K562 (cell line): ENCODE results near the gene RIN3. TPM values are rescaled to one million over a fixed set of nuclear protein-coding genes. Genes with fewer than 3 reads are reported as not detected.

Experiments
- ZNF398 ChIP-seq: fragments of 250-450 bp; sonication (Bioruptor Pico); IDR thresholded peaks from 2 replicates; pipeline ENCODE4 v1.8.0; 2021; ENCODE audit warnings: moderate library complexity, mild to moderate bottlenecking, inconsistent platforms
- polyA plus RNA-seq, 8 experiments: library from polyadenylated mRNA; depleted of rRNA in 4 of 8; stranded (reverse) in 5 of 8; unstranded in 3 of 8; fragments of >200 nt; fragmentation: Nextera tagmentation in 2 of 8; fragmentation: Illumina TruSeq in 1 of 8; extraction: Ambion mirVana in 2 of 8; extraction: Trizol in 1 of 8; gene quantifications; 2 replicates each; pipeline versions ENCODE4 v1.2.1 to v1.2.3, GENCODE V29; 2011 to 2014; ENCODE audit warnings: inconsistent platforms in 1 of 8, missing spikeins in 1 of 8
- total RNA-seq, 7 experiments: library from RNA; depleted of rRNA in 6 of 7; stranded (reverse); fragments of >200 nt in 6 of 7; fragmentation: Illumina TruSeq in 2 of 7; extraction: Trizol in 2 of 7; gene quantifications; 2 replicates each; pipeline versions ENCODE4 v1.2.1 to v1.2.3, GENCODE V29; 2011 to 2021; ENCODE audit warnings: low replicate concordance in 1 of 7

The RIN3 gene
- total and polyA plus RNA-seq, 9 of the 15 experiments (the other 6 are each of a cell fraction or from before 2014, with no cell fraction given): 0.01 to 0.49 (median 0.08) TPM; not detected in 5

DNA sequence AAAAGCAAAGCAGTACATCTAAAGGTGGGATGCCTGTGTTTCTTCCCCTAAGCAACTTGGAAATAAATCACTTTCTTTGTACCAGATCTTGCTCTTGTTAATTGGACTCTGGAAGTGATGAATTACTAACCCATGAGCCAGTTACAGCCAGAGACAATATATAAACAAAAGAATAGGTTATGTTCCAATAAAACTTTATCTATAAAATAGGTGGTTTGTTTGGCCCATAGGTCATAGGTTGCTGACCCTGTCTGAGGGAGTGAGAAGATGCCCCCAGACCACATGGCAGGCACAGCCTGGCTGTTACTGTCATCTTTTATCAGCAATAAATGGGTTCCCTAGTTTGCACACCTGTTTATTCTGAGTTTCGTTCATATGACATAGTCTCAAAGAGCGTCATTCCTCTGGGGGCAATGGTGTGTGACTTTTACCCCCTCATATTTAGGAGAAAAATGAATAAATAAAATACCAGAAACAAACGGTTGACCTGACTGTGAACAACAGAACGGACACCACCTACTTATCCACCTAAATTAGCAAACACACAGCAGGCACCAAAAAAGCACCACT is 224.1 kb downstream of the RIN3 start (continued):
- TF ChIP-seq ZNF398 (CRISPR knock-in tag): no peak

Other genes starting within 250 kb of the RIN3 start
- gene SLC24A4, start 190.6 kb upstream of the RIN3 start, total RNA-seq (2014; rRNA removed): not detected in 2 replicates
- not detected in 2 replicates for gene SLC24A4, start 190.6 kb upstream of the RIN3 start, total RNA-seq (2014; rRNA removed; fragmentation: Illumina TruSeq; extraction: Trizol)
- gene SLC24A4, start 190.6 kb upstream of the RIN3 start, total RNA-seq (2015; rRNA removed; fragmentation: Illumina TruSeq; extraction: Trizol): not detected in 2 replicates
- gene SLC24A4, start 190.6 kb upstream of the RIN3 start, total RNA-seq (2021): not detected in 2 replicates
- not detected in 2 replicates for gene SLC24A4, start 190.6 kb upstream of the RIN3 start, polyA plus RNA-seq (2011; rRNA removed)
- gene SLC24A4, start 190.6 kb upstream of the RIN3 start, polyA plus RNA-seq (2014; fragmentation: Illumina TruSeq; extraction: Trizol): not detected in 2 replicates
- gene SLC24A4, start 190.6 kb upstream of the RIN3 start, polyA plus RNA-seq (2014; fragmentation: Nextera tagmentation; extraction: Ambion mirVana): not detected
- gene SLC24A4, start 190.6 kb upstream of the RIN3 start, polyA plus RNA-seq (2014; rRNA removed): not detected in 2 replicates
- 0.69 TPM in 1 of 2 replicates, not detected in the other for gene LGMN, start 234.8 kb downstream of the RIN3 start, total RNA-seq (2014; rRNA removed)
- gene LGMN, start 234.8 kb downstream of the RIN3 start, total RNA-seq (2014; rRNA removed; fragmentation: Illumina TruSeq; extraction: Trizol): 0.29 and 0.44 TPM in 2 replicates
- gene LGMN, start 234.8 kb downstream of the RIN3 start, total RNA-seq (2015; rRNA removed; fragmentation: Illumina TruSeq; extraction: Trizol): 0.43 and 0.53 TPM in 2 replicates
- 0.89 and 1.3 TPM in 2 replicates for gene LGMN, start 234.8 kb downstream of the RIN3 start, total RNA-seq (2021)
- gene LGMN, start 234.8 kb downstream of the RIN3 start, polyA plus RNA-seq (2011; rRNA removed): 1.4 and 14.3 TPM in 2 replicates
- gene LGMN, start 234.8 kb downstream of the RIN3 start, polyA plus RNA-seq (2014; fragmentation: Illumina TruSeq; extraction: Trizol): 0.27 and 0.36 TPM in 2 replicates
- under 1 TPM in 1 of 2 experiments, not detected in 1; 0.15 TPM for gene LGMN, start 234.8 kb downstream of the RIN3 start, polyA plus RNA-seq (2014; fragmentation: Nextera tagmentation; extraction: Ambion mirVana)
- gene LGMN, start 234.8 kb downstream of the RIN3 start, polyA plus RNA-seq (2014; rRNA removed): 0.05 and 0.70 TPM in 2 replicates